Measurements from ENCODE around the gene BRSK2. TPM values are rescaled to one million over a fixed set of nuclear protein-coding genes. Genes with fewer than 3 reads are reported as not detected.
"Not testable (repeated sequence)": the region's sequence is repeated elsewhere in the genome, so short reads cannot be mapped to it uniquely, and the experiment has no call there.

The BRSK2 gene
- total RNA-seq, 1 donor from 2014 or later, result 59.9 TPM

GRCh38 chr11:1406571-1407485 lies 17.1 kb downstream of the BRSK2 start:
- Mint-ChIP-seq H3K36me3 (ENCODE audit: low read depth) (no peaks in the 10 kb centered on the region), H3K27me3 (ENCODE audit: low read depth) (no peaks in the 10 kb centered on the region), H3K9me3 (no peaks in the 10 kb centered on the region), H3K4me3 (no peak overlapping the region), H3K4me1 (peaks cover 13% of the 10 kb centered on the region), H3K27ac (ENCODE audit: unreplicated experiment) (no peak overlapping the region)
- no peak for TF ChIP-seq CTCF (conservative IDR thresholded peaks at IDR 0.05)
- DNase-seq (ENCODE audit: low read depth, low spot score), result no peak

GRCh38 chr11:1407668-1408067 lies 17.9 kb downstream of the BRSK2 start:
- no peaks in the 10 kb centered on the region for H3K9me3 Mint-ChIP-seq
- no peak for TF ChIP-seq CTCF (conservative IDR thresholded peaks at IDR 0.05)
- no peaks in the 10 kb centered on the region for H3K36me3 Mint-ChIP-seq (ENCODE audit: low read depth)
- H3K27ac Mint-ChIP-seq (ENCODE audit: unreplicated experiment), result no peak overlapping the region
- no peak overlapping the region for H3K4me3 Mint-ChIP-seq
- no peak for DNase-seq (ENCODE audit: low read depth, low spot score)
- H3K27me3 Mint-ChIP-seq (ENCODE audit: low read depth), result no peaks in the 10 kb centered on the region
- peaks cover 13% of the 10 kb centered on the region for H3K4me1 Mint-ChIP-seq

- no peak for DNase-seq (ENCODE audit: low read depth, low spot score)
- Mint-ChIP-seq H3K4me1 (peaks cover 13% of the 10 kb centered on the region), H3K9me3 (no peaks in the 10 kb centered on the region)
These were observed 18.6 kb downstream of the BRSK2 start for GRCh38 chr11:1408346-1408745.

GRCh38 chr11:1409108-1409851 lies 19.5 kb downstream of the BRSK2 start:
- TF ChIP-seq CTCF (conservative IDR thresholded peaks at IDR 0.05), result no peak
- Mint-ChIP-seq H3K27ac (ENCODE audit: unreplicated experiment) (peak overlapping the region; percentile 57), H3K9me3 (no peaks in the 10 kb centered on the region), H3K4me1 (peaks cover 13% of the 10 kb centered on the region), H3K27me3 (ENCODE audit: low read depth) (no peaks in the 10 kb centered on the region), H3K4me3 (no peak overlapping the region), H3K36me3 (ENCODE audit: low read depth) (peaks cover 2% of the 10 kb centered on the region)
- DNase-seq (ENCODE audit: low read depth, low spot score), result no peak

More at GRCh38 chr11:1408346-1408745, 18.6 kb downstream of the BRSK2 start:
- no peak overlapping the region for H3K4me3 Mint-ChIP-seq
- no peaks in the 10 kb centered on the region for H3K27me3 Mint-ChIP-seq (ENCODE audit: low read depth)
- H3K36me3 Mint-ChIP-seq (ENCODE audit: low read depth), result no peaks in the 10 kb centered on the region
- no peak overlapping the region for H3K27ac Mint-ChIP-seq (ENCODE audit: unreplicated experiment)
- TF ChIP-seq CTCF (conservative IDR thresholded peaks at IDR 0.05), result no peak

- H3K36me3 Mint-ChIP-seq (ENCODE audit: low read depth); H3K27me3 Mint-ChIP-seq (ENCODE audit: low read depth); H3K4me3 Mint-ChIP-seq; H3K9me3 Mint-ChIP-seq; DNase-seq (ENCODE audit: low read depth, low spot score): not testable (repeated sequence)
- Mint-ChIP-seq H3K27ac (ENCODE audit: unreplicated experiment) (peak overlapping the region; percentile 57), H3K4me1 (peaks cover 13% of the 10 kb centered on the region)
These were observed 20.1 kb downstream of the BRSK2 start for GRCh38 chr11:1409852-1410125.
